H9 (cell line): ENCODE results near the gene EMB. TPM values are rescaled to one million over a fixed set of nuclear protein-coding genes. Genes with fewer than 3 reads are reported as not detected.

Experiments used
- DNase-seq: peaks from one replicate; pipeline ENCODE4 v3.0.0-alpha.2; 2017
- H2AFZ ChIP-seq: one replicate; pipeline ENCODE4 v1.6.1; 2013; ENCODE audit warnings: mild to moderate bottlenecking, low read length, control low read depth, moderate library complexity
- H2AK5ac ChIP-seq: 2 replicates; pipeline ENCODE4 v1.6.1; 2013; ENCODE audit warnings: low read length, control low read depth, mixed read lengths; ENCODE audit not compliant: insufficient read length
- H2BK120ac ChIP-seq: one replicate; pipeline ENCODE4 v1.6.1; 2013; ENCODE audit warnings: low read depth, mild to moderate bottlenecking, low read length, control low read depth, inconsistent platforms; ENCODE audit not compliant: poor library complexity, severe bottlenecking
- H2BK12ac ChIP-seq: 2 replicates; pipeline ENCODE4 v1.6.1; 2013; ENCODE audit warnings: low read length, control low read depth, mixed read lengths, low read depth; ENCODE audit not compliant: insufficient read length
- H2BK15ac ChIP-seq: 2 replicates; pipeline ENCODE4 v1.6.1; 2013; ENCODE audit warnings: low read depth, low read length, control low read depth
- H2BK20ac ChIP-seq: one replicate; pipeline ENCODE4 v1.6.1; 2013; ENCODE audit warnings: low read depth, mild to moderate bottlenecking, low read length, control low read depth, inconsistent platforms; ENCODE audit not compliant: poor library complexity, severe bottlenecking
- H2BK5ac ChIP-seq: 2 replicates; pipeline ENCODE4 v1.6.1; 2013; ENCODE audit warnings: low read length, control low read depth, mixed read lengths; ENCODE audit not compliant: insufficient read length
- H3K14ac ChIP-seq: 2 replicates; pipeline ENCODE4 v1.6.1; 2013; ENCODE audit warnings: low read length, control low read depth; ENCODE audit not compliant: insufficient read depth
- H3K18ac ChIP-seq: 2 replicates; pipeline ENCODE4 v1.6.1; 2013; ENCODE audit warnings: low read depth, mild to moderate bottlenecking, mixed read lengths, low read length, control low read depth; ENCODE audit not compliant: insufficient read length
- H3K23ac ChIP-seq: 2 replicates; pipeline ENCODE4 v1.6.1; 2013; ENCODE audit warnings: low read length, control low read depth, mixed read lengths, low read depth; ENCODE audit not compliant: insufficient read length
- H3K23me2 ChIP-seq: 2 replicates; pipeline ENCODE4 v1.6.1; 2013; ENCODE audit warnings: low read depth, mild to moderate bottlenecking, mixed read lengths, low read length, control low read depth; ENCODE audit not compliant: insufficient read length, poor library complexity, severe bottlenecking
- H3K27ac ChIP-seq: 2 replicates; pipeline ENCODE4 v1.5.1; 2013; ENCODE audit warnings: low read length, control low read depth, mixed read lengths, low read depth; ENCODE audit not compliant: insufficient read length
- H3K27me3 ChIP-seq: 2 replicates; pipeline ENCODE4 v1.6.1; 2013; ENCODE audit warnings: low read length, control low read depth, inconsistent platforms; ENCODE audit not compliant: insufficient read depth
- H3K4ac ChIP-seq: 2 replicates; pipeline ENCODE4 v1.6.1; 2013; ENCODE audit warnings: low read depth, mild to moderate bottlenecking, control low read depth, inconsistent platforms, low read length, moderate library complexity
- H3K4me1 ChIP-seq: 2 replicates; pipeline ENCODE4 v1.6.1; 2013; ENCODE audit warnings: low read length, control low read depth, inconsistent platforms; ENCODE audit not compliant: insufficient read depth
- H3K4me2 ChIP-seq: 2 replicates; pipeline ENCODE4 v1.6.1; 2013; ENCODE audit warnings: low read length, control low read depth, mixed read lengths; ENCODE audit not compliant: insufficient read length, insufficient read depth
- H3K56ac ChIP-seq: 2 replicates; pipeline ENCODE4 v1.6.1; 2013; ENCODE audit warnings: low read depth, mild to moderate bottlenecking, mixed read lengths, low read length, control low read depth; ENCODE audit not compliant: insufficient read length
- H3K79me1 ChIP-seq: 2 replicates; pipeline ENCODE4 v1.6.1; 2013; ENCODE audit warnings: low read depth, mild to moderate bottlenecking, moderate library complexity, low read length, control low read depth, inconsistent platforms; ENCODE audit not compliant: insufficient read depth, poor library complexity, severe bottlenecking
- H3K79me2 ChIP-seq: 2 replicates; pipeline ENCODE4 v1.6.1; 2013; ENCODE audit warnings: low read length, control low read depth, inconsistent platforms; ENCODE audit not compliant: insufficient read depth
- H3K9ac ChIP-seq: 2 replicates; pipeline ENCODE4 v1.6.1; 2013; ENCODE audit warnings: low read length, control low read depth, mixed read lengths; ENCODE audit not compliant: insufficient read length; ENCODE audit errors: extremely low read depth
- H3K9me3 ChIP-seq: one replicate; pipeline ENCODE4 v1.6.1; 2013; ENCODE audit warnings: low read depth, low read length, inconsistent platforms; ENCODE audit not compliant: control insufficient read depth
- H3T11ph ChIP-seq: one replicate; pipeline ENCODE4 v1.6.1; 2013; ENCODE audit warnings: mild to moderate bottlenecking, low read length, control low read depth, inconsistent platforms
- H4K20me1 ChIP-seq: one replicate; pipeline ENCODE4 v1.6.1; 2013; ENCODE audit not compliant: control insufficient read depth, insufficient read length, insufficient read depth
- H4K5ac ChIP-seq: 2 replicates; pipeline ENCODE4 v1.6.1; 2013; ENCODE audit warnings: low read depth, mild to moderate bottlenecking, mixed read lengths, low read length, control low read depth; ENCODE audit not compliant: insufficient read length
- H4K8ac ChIP-seq: replicated peaks from 2 replicates; pipeline ENCODE4 v1.6.1; 2013; ENCODE audit warnings: low read length, control low read depth, mixed read lengths, low read depth; ENCODE audit not compliant: insufficient read length
- H4K91ac ChIP-seq: 2 replicates; pipeline ENCODE4 v1.6.1; 2013; ENCODE audit warnings: low read depth, mild to moderate bottlenecking, moderate library complexity, mixed read lengths, low read length, control low read depth; ENCODE audit not compliant: insufficient read length
- H3K27ac Mint-ChIP-seq, 3 experiments: 2 replicates in 2 of 3; 3 replicates in 1 of 3; pipeline ENCODE4 v1.8.0; 2020 to 2021; ENCODE audit warnings: mixed read lengths in 3 of 3, mild to moderate bottlenecking in 1 of 3, moderate library complexity in 1 of 3
- H3K27me3 Mint-ChIP-seq: 2 replicates; pipeline ENCODE4 v1.8.0; 2021; ENCODE audit warnings: low read depth, mild to moderate bottlenecking, moderate library complexity, mixed read lengths
- H3K36me3 Mint-ChIP-seq, 3 experiments: 2 replicates in 2 of 3; 3 replicates in 1 of 3; pipeline ENCODE4 v1.8.0; 2020 to 2021; ENCODE audit warnings: low read depth in 3 of 3, mixed read lengths in 3 of 3; ENCODE audit not compliant: insufficient read depth in 1 of 3
- H3K4me1 Mint-ChIP-seq, 2 experiments: 2 replicates each; pipeline ENCODE4 v1.8.0; 2020; ENCODE audit warnings: mixed read lengths in 2 of 2
- H3K4me3 Mint-ChIP-seq, 2 experiments: 2 replicates in 1 of 2; 3 replicates in 1 of 2; pipeline ENCODE4 v1.8.0; 2020 to 2021; ENCODE audit warnings: mild to moderate bottlenecking in 2 of 2, mixed read lengths in 2 of 2, moderate library complexity in 1 of 2
- H3K9me3 Mint-ChIP-seq, 2 experiments: 2 replicates in 1 of 2; 3 replicates in 1 of 2; pipeline ENCODE4 v1.8.0; 2020; ENCODE audit warnings: mild to moderate bottlenecking in 2 of 2, mixed read lengths in 2 of 2, moderate library complexity in 1 of 2
- WGBS: extraction: QIAGEN DNeasy Blood & Tissue Kit; methylation state at CpG from one replicate; pipeline ENCODE4 v1.1.7; 2013; ENCODE audit warnings: missing lambda C conversion rate, low lambda C conversion rate, mixed read lengths; ENCODE audit not compliant: insufficient read length; ENCODE audit errors: extremely low coverage; 5-methylcytosine and 5-hydroxymethylcytosine counted together
- total RNA-seq: library from RNA; stranded (reverse); gene quantifications from 2 replicates; pipeline ENCODE4 v1.2.1, GENCODE V29; 2021
- TF ChIP-seq, protein P1 (sequence below): fragments of 200-600 bp; sonication (generic); conservative IDR thresholded peaks from 3 replicates; pipeline ENCODE4 v1.8.0; 2021; ENCODE audit warnings: antibody characterized with exemption, mild to moderate bottlenecking

Gene EMB
- total RNA-seq, 1 experiment from 2014 or later: 39.4 TPM

DNA sequence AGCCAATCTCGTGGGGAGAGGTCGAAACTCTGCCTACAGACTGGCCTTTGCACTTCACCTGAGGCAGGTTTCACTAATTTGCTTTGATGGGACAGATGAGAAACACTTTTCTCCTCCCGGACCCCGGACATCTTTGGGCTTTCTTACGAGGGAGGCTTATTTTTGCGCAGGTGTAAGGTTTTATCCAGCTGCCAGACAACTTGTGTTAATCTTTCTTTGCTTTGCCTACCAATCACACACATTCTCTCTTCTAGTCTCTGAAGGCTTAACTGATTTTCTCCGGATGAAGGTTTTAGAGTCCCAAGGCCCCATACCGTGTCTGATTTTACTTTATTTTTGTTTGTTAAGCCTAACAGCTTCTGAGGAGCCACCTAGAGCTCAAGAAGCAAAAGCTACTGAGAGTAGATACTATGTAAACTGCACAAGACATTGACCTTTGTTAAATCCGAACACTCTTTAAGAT is 436 bp upstream of the EMB start:
- peak overlapping the region; percentile 79 for H3K27ac ChIP-seq
- H3K18ac ChIP-seq: no peak overlapping the region
- no peaks in the 10 kb centered on the region for H4K20me1 ChIP-seq
- H3K27me3 Mint-ChIP-seq: no peaks in the 10 kb centered on the region
- H3K79me1 ChIP-seq: no peaks in the 10 kb centered on the region
- no peak overlapping the region for H3K23ac ChIP-seq
- peak overlapping the region; percentile 70; the same call in 1 of the 2 replicates for H3K14ac ChIP-seq
- no peak overlapping the region for H4K8ac ChIP-seq
- no peak overlapping the region for H2BK120ac ChIP-seq
- no peaks in the 10 kb centered on the region for H3K9me3 ChIP-seq
- no peak overlapping the region for H3K4ac ChIP-seq
- peak overlapping the region; percentile 55 for H3K9ac ChIP-seq
- H4K5ac ChIP-seq: no peak overlapping the region
- H3K27me3 ChIP-seq: no peaks in the 10 kb centered on the region
- peaks cover 0 to 1% (median 0%) of the 10 kb centered on the region in 3 experiments; a peak in 2 of 7 replicates for H3K36me3 Mint-ChIP-seq
- H2BK5ac ChIP-seq: no peak overlapping the region
- no peak overlapping the region for H3T11ph ChIP-seq
- peak overlapping the region; percentile 78 for H3K4me2 ChIP-seq
- TF ChIP-seq, protein P1, sequence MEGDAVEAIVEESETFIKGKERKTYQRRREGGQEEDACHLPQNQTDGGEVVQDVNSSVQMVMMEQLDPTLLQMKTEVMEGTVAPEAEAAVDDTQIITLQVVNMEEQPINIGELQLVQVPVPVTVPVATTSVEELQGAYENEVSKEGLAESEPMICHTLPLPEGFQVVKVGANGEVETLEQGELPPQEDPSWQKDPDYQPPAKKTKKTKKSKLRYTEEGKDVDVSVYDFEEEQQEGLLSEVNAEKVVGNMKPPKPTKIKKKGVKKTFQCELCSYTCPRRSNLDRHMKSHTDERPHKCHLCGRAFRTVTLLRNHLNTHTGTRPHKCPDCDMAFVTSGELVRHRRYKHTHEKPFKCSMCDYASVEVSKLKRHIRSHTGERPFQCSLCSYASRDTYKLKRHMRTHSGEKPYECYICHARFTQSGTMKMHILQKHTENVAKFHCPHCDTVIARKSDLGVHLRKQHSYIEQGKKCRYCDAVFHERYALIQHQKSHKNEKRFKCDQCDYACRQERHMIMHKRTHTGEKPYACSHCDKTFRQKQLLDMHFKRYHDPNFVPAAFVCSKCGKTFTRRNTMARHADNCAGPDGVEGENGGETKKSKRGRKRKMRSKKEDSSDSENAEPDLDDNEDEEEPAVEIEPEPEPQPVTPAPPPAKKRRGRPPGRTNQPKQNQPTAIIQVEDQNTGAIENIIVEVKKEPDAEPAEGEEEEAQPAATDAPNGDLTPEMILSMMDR: no peak
- no peak for DNase-seq
- H2AFZ ChIP-seq: peak overlapping the region; percentile 91
- no CpG with 5 or more reads among the region's 9 CpGs for WGBS
- no peak overlapping the region for H2BK15ac ChIP-seq
- peak overlapping the region; percentile 78 to 83 for H3K4me3 Mint-ChIP-seq
- H3K4me1 Mint-ChIP-seq: peaks cover 14 to 16% of the 10 kb centered on the region in 2 experiments
- no peaks in the 10 kb centered on the region; a peak in 1 of 5 replicates for H3K9me3 Mint-ChIP-seq
- H3K4me1 ChIP-seq: no peaks in the 10 kb centered on the region
- peaks cover 4% of the 10 kb centered on the region for H3K23me2 ChIP-seq
- H3K79me2 ChIP-seq: no peaks in the 10 kb centered on the region; the same call in 1 of the 2 replicates
- no peak overlapping the region for H2AK5ac ChIP-seq
- no peak overlapping the region for H3K56ac ChIP-seq
- no peak overlapping the region for H4K91ac ChIP-seq
- no peak overlapping the region for H2BK12ac ChIP-seq
- H3K27ac Mint-ChIP-seq: peak overlapping the region; percentile 87 to 93 (median 90)
- peak overlapping the region; percentile 12 for H2BK20ac ChIP-seq
